Parathyroid adenoma (tissue), 2 donors: Measurements from ENCODE around the gene SOSTDC1.

Experiments
- H2AFZ ChIP-seq: fragments of 300-600 bp; sonication (generic); one replicate; pipeline ENCODE4 v1.7.0; 2017; ENCODE audit warnings: antibody characterized with exemption, mild to moderate bottlenecking
- H3K27ac ChIP-seq: fragments of 300-600 bp; sonication (generic); one replicate; pipeline ENCODE4 v1.7.0; 2017
- H3K27me3 ChIP-seq: fragments of 300-600 bp; sonication (generic); one replicate; pipeline ENCODE4 v1.7.0; 2017; ENCODE audit warnings: low read length; ENCODE audit not compliant: control insufficient read depth, insufficient read depth
- H3K36me3 ChIP-seq: fragments of 300-600 bp; sonication (generic); one replicate; pipeline ENCODE4 v1.7.0; 2017; ENCODE audit warnings: low read length; ENCODE audit not compliant: control insufficient read depth, insufficient read depth
- H3K4me1 ChIP-seq: fragments of 300-600 bp; sonication (generic); one replicate; pipeline ENCODE4 v1.7.0; 2017; ENCODE audit warnings: control low read depth
- H3K4me2 ChIP-seq: fragments of 300-600 bp; sonication (generic); one replicate; pipeline ENCODE4 v1.7.0; 2017; ENCODE audit warnings: low read length
- H3K4me3 ChIP-seq: fragments of 300-600 bp; sonication (generic); one replicate; pipeline ENCODE4 v1.7.0; 2017; ENCODE audit warnings: low read depth, low read length
- H3K79me2 ChIP-seq: fragments of 300-600 bp; sonication (generic); one replicate; pipeline ENCODE4 v1.7.0; 2017; ENCODE audit warnings: control low read depth
- H3K9ac ChIP-seq: fragments of 300-600 bp; sonication (generic); one replicate; pipeline ENCODE4 v1.7.0; 2017; ENCODE audit warnings: mild to moderate bottlenecking
- H3K9me3 ChIP-seq: fragments of 300-600 bp; sonication (generic); one replicate; pipeline ENCODE4 v1.7.0; 2017; ENCODE audit warnings: low read length; ENCODE audit not compliant: control insufficient read depth
- CTCF ChIP-seq: fragments of 300-600 bp; sonication (generic); IDR thresholded peaks from one replicate; pipeline ENCODE4 v1.7.0; 2017; ENCODE audit warnings: antibody characterized with exemption, mild to moderate bottlenecking
- donor health status: primary hyperparathyroidism.

The SOSTDC1 gene

GRCh38 chr7:16412274-16413254, 53.0 kb downstream of the SOSTDC1 start:
- Histone ChIP-seq H3K79me2 (no peaks in the 10 kb centered on the region), H3K27ac (no peak overlapping the region), H2AFZ (no peak overlapping the region), H3K36me3 (no peaks in the 10 kb centered on the region), H3K9ac (no peak overlapping the region), H3K9me3 (no peaks in the 10 kb centered on the region), H3K4me3 (no peak overlapping the region), H3K4me2 (no peak overlapping the region), H3K27me3 (no peaks in the 10 kb centered on the region), H3K4me1 (no peaks in the 10 kb centered on the region)
- TF ChIP-seq CTCF: no peak
